ENCODE results near the gene MAPK8IP2.
A peak's percentile ranks its signal among the peaks of the same experiment; 100 is the strongest.
"Not testable (repeated sequence)": the region's sequence is repeated elsewhere in the genome, so short reads cannot be mapped to it uniquely, and the experiment has no call there.

The MAPK8IP2 gene

GRCh38 chr22:50599816-50600455 lies 657 bp upstream of the MAPK8IP2 start:
- no peak for FAIRE-seq
- peak; percentile 90 for DNase-seq (ENCODE audit: insufficient read length, low spot score)

GRCh38 chr22:50600967-50601668 lies 525 bp downstream of the MAPK8IP2 start:
- no peak for FAIRE-seq
- peak; percentile 27 for DNase-seq (ENCODE audit: insufficient read length, low spot score)

- DNase-seq (ENCODE audit: insufficient read length, low spot score): peak; percentile 26
- no peak for FAIRE-seq
Measured at GRCh38 chr22:50601669-50602337, 1.2 kb downstream of the MAPK8IP2 start.

GRCh38 chr22:50602338-50602700 lies 1.7 kb downstream of the MAPK8IP2 start:
- DNase-seq (ENCODE audit: insufficient read length, low spot score) (peak; percentile 13), FAIRE-seq (no peak)

- DNase-seq (ENCODE audit: insufficient read length, low spot score) (peak; percentile 28), FAIRE-seq (no peak)
Measured at GRCh38 chr22:50603511-50604255, 3.1 kb downstream of the MAPK8IP2 start.

GRCh38 chr22:50604256-50605001 lies 3.8 kb downstream of the MAPK8IP2 start:
- FAIRE-seq (no peak), DNase-seq (ENCODE audit: insufficient read length, low spot score) (no peak)

GRCh38 chr22:50605002-50605612 lies 4.5 kb downstream of the MAPK8IP2 start:
- FAIRE-seq (no peak), DNase-seq (ENCODE audit: insufficient read length, low spot score) (peak; percentile 28)

- FAIRE-seq (no peak), DNase-seq (ENCODE audit: insufficient read length, low spot score) (no peak)
Measured at GRCh38 chr22:50605613-50606074, 5.1 kb downstream of the MAPK8IP2 start.

- FAIRE-seq (peak; percentile 53), DNase-seq (ENCODE audit: insufficient read length, low spot score) (peak; percentile 44)
Measured at GRCh38 chr22:50606165-50606945, 5.8 kb downstream of the MAPK8IP2 start.

GRCh38 chr22:50606946-50607658 lies 6.5 kb downstream of the MAPK8IP2 start:
- FAIRE-seq (no peak), DNase-seq (ENCODE audit: insufficient read length, low spot score) (no peak)

GRCh38 chr22:50607659-50608020 lies 7.0 kb downstream of the MAPK8IP2 start:
- no peak for DNase-seq (ENCODE audit: insufficient read length, low spot score)
- FAIRE-seq: no peak

GRCh38 chr22:50608058-50608840 lies 7.7 kb downstream of the MAPK8IP2 start:
- not testable (repeated sequence) for DNase-seq (ENCODE audit: insufficient read length, low spot score); FAIRE-seq

- no peak for FAIRE-seq
- no peak for DNase-seq (ENCODE audit: insufficient read length, low spot score)
Measured at GRCh38 chr22:50608996-50609395, 8.4 kb downstream of the MAPK8IP2 start.

GRCh38 chr22:50609599-50609998 lies 9.0 kb downstream of the MAPK8IP2 start:
- FAIRE-seq: no peak

GRCh38 chr22:50610041-50610451 lies 9.5 kb downstream of the MAPK8IP2 start:
- no peak for FAIRE-seq
- no peak for DNase-seq (ENCODE audit: insufficient read length, low spot score)

More at GRCh38 chr22:50609599-50609998, 9.0 kb downstream of the MAPK8IP2 start:
- DNase-seq (ENCODE audit: insufficient read length, low spot score): no peak

GRCh38 chr22:50610581-50610980 lies 10.0 kb downstream of the MAPK8IP2 start:
- FAIRE-seq (no peak), DNase-seq (ENCODE audit: insufficient read length, low spot score) (no peak)

GRCh38 chr22:50611341-50612060 lies 10.9 kb downstream of the MAPK8IP2 start:
- DNase-seq (ENCODE audit: insufficient read length, low spot score): no peak
- no peak for FAIRE-seq
